Mesendoderm (in vitro differentiated cells): ENCODE measurements around the gene HDAC10.
"Not testable (repeated sequence)": the region's sequence is repeated elsewhere in the genome, so short reads cannot be mapped to it uniquely, and the experiment has no call there.

ENCODE experiments used
- DNase-seq: peaks from one replicate; pipeline ENCODE4 v3.0.0; 2013
- H2AK5ac ChIP-seq: 2 replicates; pipeline ENCODE4 v1.6.1; 2013; ENCODE audit warnings: low read length, inconsistent platforms
- H2BK120ac ChIP-seq: 2 replicates; pipeline ENCODE4 v1.6.1; 2013; ENCODE audit warnings: low read depth, mild to moderate bottlenecking, low read length, moderate library complexity, mixed read lengths
- H2BK15ac ChIP-seq: replicated peaks from 2 replicates; pipeline ENCODE4 v1.6.1; 2013; ENCODE audit warnings: low read depth, mild to moderate bottlenecking, moderate library complexity
- H2BK5ac ChIP-seq: 2 replicates; pipeline ENCODE4 v1.6.1; 2013; ENCODE audit warnings: low read length, inconsistent platforms
- H3K18ac ChIP-seq: 2 replicates; pipeline ENCODE4 v1.6.1; 2013; ENCODE audit warnings: mild to moderate bottlenecking, low read length, mixed read lengths
- H3K23ac ChIP-seq: one replicate; pipeline ENCODE4 v1.6.1; 2013; ENCODE audit warnings: low read length
- H3K27ac ChIP-seq: 2 replicates; pipeline ENCODE4 v1.5.1; 2013; ENCODE audit warnings: low read depth, mild to moderate bottlenecking, inconsistent platforms, low read length, moderate library complexity
- H3K27me3 ChIP-seq: 2 replicates; pipeline ENCODE4 v1.6.1; 2013; ENCODE audit warnings: low read length, control low read depth, mild to moderate bottlenecking, inconsistent platforms; ENCODE audit not compliant: insufficient read depth, poor library complexity
- H3K36me3 ChIP-seq: 2 replicates; pipeline ENCODE4 v1.6.1; 2013; ENCODE audit warnings: low read length, inconsistent platforms; ENCODE audit not compliant: control insufficient read depth, insufficient read depth
- H3K4ac ChIP-seq: one replicate; pipeline ENCODE4 v1.6.1; 2013; ENCODE audit warnings: low read depth, mild to moderate bottlenecking, low read length, moderate library complexity
- H3K4me1 ChIP-seq: 2 replicates; pipeline ENCODE4 v1.6.1; 2013; ENCODE audit warnings: low read depth, low read length, inconsistent platforms; ENCODE audit not compliant: control insufficient read depth
- H3K4me2 ChIP-seq: 2 replicates; pipeline ENCODE4 v1.6.1; 2013; ENCODE audit warnings: low read length
- H3K4me3 ChIP-seq: 2 replicates; pipeline ENCODE4 v1.5.1; 2013; ENCODE audit warnings: mild to moderate bottlenecking, low read length
- H3K56ac ChIP-seq: one replicate; pipeline ENCODE4 v1.6.1; 2013; ENCODE audit warnings: low read length
- H3K79me1 ChIP-seq: 2 replicates; pipeline ENCODE4 v1.6.1; 2013; ENCODE audit warnings: low read length, inconsistent platforms
- H3K79me2 ChIP-seq: 2 replicates; pipeline ENCODE4 v1.6.1; 2013; ENCODE audit warnings: mild to moderate bottlenecking, low read length; ENCODE audit not compliant: control insufficient read depth, insufficient read depth
- H3K9ac ChIP-seq: 2 replicates; pipeline ENCODE4 v1.6.1; 2013; ENCODE audit warnings: low read length, inconsistent platforms
- H4K5ac ChIP-seq: one replicate; pipeline ENCODE4 v1.6.1; 2013; ENCODE audit warnings: low read length
- H4K8ac ChIP-seq: one replicate; pipeline ENCODE4 v1.6.1; 2013; ENCODE audit warnings: low read depth, mild to moderate bottlenecking, control low read depth, low read length, moderate library complexity
- whole genome bisulfite sequencing: extraction: QIAGEN DNeasy Blood & Tissue Kit; methylation state at CpG from one replicate; pipeline ENCODE4 v1.1.7; 2013; ENCODE audit warnings: low lambda C conversion rate, missing lambda C conversion rate; ENCODE audit not compliant: insufficient coverage; ENCODE audit errors: extremely low coverage; 5-methylcytosine and 5-hydroxymethylcytosine counted together

The HDAC10 gene

GRCh38 chr22:50277761-50278160 is 26.7 kb upstream of the HDAC10 start:
- Histone ChIP-seq H4K8ac (no peak overlapping the region), H3K27me3 (no peaks in the 10 kb centered on the region), H2AK5ac (no peak overlapping the region), H3K79me1 (no peaks in the 10 kb centered on the region), H3K9ac (no peak overlapping the region), H3K4ac (no peak overlapping the region), H3K36me3 (peaks cover 6% of the 10 kb centered on the region), H2BK5ac (no peak overlapping the region), H3K23ac (no peak overlapping the region), H3K18ac (no peak overlapping the region), H3K27ac (no peak overlapping the region), H3K4me3 (no peak overlapping the region), H2BK15ac (no peak overlapping the region), H3K4me1 (no peaks in the 10 kb centered on the region), H3K56ac (no peak overlapping the region), H2BK120ac (no peak overlapping the region), H3K4me2 (no peak overlapping the region), H4K5ac (no peak overlapping the region), H3K79me2 (no peaks in the 10 kb centered on the region)
- WGBS = no CpG with 5 or more reads among the region's 25 CpGs
- DNase-seq = no peak

GRCh38 chr22:50276143-50276542 is 25.1 kb upstream of the HDAC10 start:
- Histone ChIP-seq H3K23ac (no peak overlapping the region), H3K18ac (no peak overlapping the region), H3K79me1 (no peaks in the 10 kb centered on the region), H3K4me1 (no peaks in the 10 kb centered on the region), H3K4ac (no peak overlapping the region), H4K8ac (no peak overlapping the region), H3K36me3 (peaks cover 4% of the 10 kb centered on the region), H4K5ac (no peak overlapping the region), H3K4me3 (no peak overlapping the region), H3K56ac (no peak overlapping the region), H2BK120ac (no peak overlapping the region), H3K9ac (no peak overlapping the region), H2AK5ac (no peak overlapping the region), H2BK15ac (no peak overlapping the region), H3K27ac (no peak overlapping the region), H3K4me2 (no peak overlapping the region), H2BK5ac (no peak overlapping the region), H3K27me3 (no peaks in the 10 kb centered on the region), H3K79me2 (no peaks in the 10 kb centered on the region)
- no CpG with 5 or more reads among the region's 25 CpGs for WGBS
- peak; percentile 55 for DNase-seq

DNA sequence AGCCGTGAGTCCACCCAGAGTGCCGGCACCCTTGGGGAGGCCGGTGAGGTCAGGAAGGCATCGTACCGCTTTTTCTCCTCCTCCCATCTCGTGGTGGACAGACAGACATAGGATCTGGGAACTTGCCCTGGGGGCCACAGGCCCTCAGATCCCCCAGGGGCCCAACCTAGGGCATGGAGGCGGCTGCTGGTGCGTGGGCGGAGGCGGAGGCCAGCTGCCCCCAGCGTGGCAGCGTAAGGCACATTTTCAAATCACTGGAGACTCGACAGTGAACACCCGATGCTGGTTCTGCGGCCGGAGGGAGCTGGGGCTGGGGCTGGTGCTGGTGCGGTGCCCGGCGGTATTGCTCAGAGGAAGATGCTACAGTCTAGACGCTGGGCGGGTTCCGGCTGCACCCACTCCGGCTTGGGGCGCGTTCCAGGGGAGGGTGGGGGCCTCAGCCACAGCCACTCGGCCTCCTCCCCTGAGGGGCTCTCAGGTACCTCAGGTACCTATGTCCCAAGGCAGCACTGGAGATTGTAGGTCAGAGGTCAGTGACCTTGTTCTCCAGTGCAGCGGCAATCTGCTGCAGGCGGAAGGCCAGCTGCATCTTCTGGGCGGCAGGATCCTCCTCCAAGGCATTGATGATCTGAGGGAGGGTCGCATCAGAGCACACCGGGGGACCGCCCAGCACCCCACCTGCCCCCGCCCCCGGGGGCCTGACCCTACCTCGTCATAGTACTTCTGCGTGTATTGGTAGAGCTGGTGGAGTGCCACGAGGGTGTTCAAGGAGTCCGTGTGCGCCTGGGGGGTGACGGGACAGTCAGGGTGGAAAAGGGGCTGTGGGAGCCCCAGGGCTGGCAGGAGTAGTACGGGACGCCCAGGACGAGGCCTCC is 24.4 kb upstream of the HDAC10 start:
- no peak overlapping the region for H3K23ac ChIP-seq
- H3K27me3 ChIP-seq = no peaks in the 10 kb centered on the region
- H3K27ac ChIP-seq = no peak overlapping the region

GRCh38 chr22:50274771-50275170 is 23.7 kb upstream of the HDAC10 start:
- Histone ChIP-seq H3K23ac (no peak overlapping the region), H2BK15ac (no peak overlapping the region), H3K56ac (no peak overlapping the region), H3K79me2 (no peaks in the 10 kb centered on the region), H3K4me2 (no peak overlapping the region), H3K36me3 (peaks cover 4% of the 10 kb centered on the region), H3K9ac (no peak overlapping the region), H3K18ac (no peak overlapping the region), H3K79me1 (no peaks in the 10 kb centered on the region), H3K4me3 (no peak overlapping the region), H2BK120ac (no peak overlapping the region), H3K4ac (no peak overlapping the region), H4K8ac (no peak overlapping the region), H4K5ac (no peak overlapping the region), H3K27me3 (no peaks in the 10 kb centered on the region), H2AK5ac (no peak overlapping the region), H3K4me1 (no peaks in the 10 kb centered on the region), H2BK5ac (no peak overlapping the region), H3K27ac (no peak overlapping the region)
- DNase-seq = no peak
- no CpG with 5 or more reads among the region's 7 CpGs for WGBS

More for the DNA sequence above, 24.4 kb upstream of the HDAC10 start:
- WGBS = no CpG with 5 or more reads among the region's 43 CpGs
- Histone ChIP-seq H4K5ac (no peak overlapping the region), H3K4me1 (no peaks in the 10 kb centered on the region), H3K18ac (no peak overlapping the region), H3K79me1 (no peaks in the 10 kb centered on the region), H2BK120ac (no peak overlapping the region), H3K36me3 (peaks cover 4% of the 10 kb centered on the region), H2BK5ac (no peak overlapping the region), H2BK15ac (no peak overlapping the region), H3K4me3 (no peak overlapping the region), H3K56ac (no peak overlapping the region), H2AK5ac (no peak overlapping the region), H4K8ac (no peak overlapping the region), H3K9ac (no peak overlapping the region), H3K4me2 (no peak overlapping the region), H3K79me2 (no peaks in the 10 kb centered on the region), H3K4ac (no peak overlapping the region)
- DNase-seq = no peak

DNA sequence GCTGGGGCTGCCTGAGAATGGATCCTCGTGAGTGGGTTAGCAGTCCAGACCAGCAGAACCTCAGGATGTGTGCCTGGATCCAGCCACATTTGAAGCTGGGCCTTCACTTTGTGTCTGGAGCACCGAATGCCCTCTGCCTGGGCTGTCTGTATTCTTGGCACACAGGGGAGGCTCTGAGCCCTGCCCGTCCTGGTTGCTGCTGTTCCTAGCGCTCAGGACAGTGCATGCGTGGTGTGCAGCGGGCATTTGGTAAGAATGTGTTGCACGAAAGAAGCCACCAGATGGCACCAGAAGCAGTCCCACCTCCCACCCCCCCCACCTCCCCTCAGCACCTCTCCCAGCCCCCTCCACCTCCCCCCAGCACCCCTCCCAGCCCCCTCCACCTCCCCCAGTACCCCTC is 23.2 kb upstream of the HDAC10 start:
- WGBS = no CpG with 5 or more reads among the region's 7 CpGs
- Histone ChIP-seq H3K4ac (no peak overlapping the region), H3K4me3 (no peak overlapping the region), H3K27ac (no peak overlapping the region), H3K9ac (no peak overlapping the region), H3K79me1 (no peaks in the 10 kb centered on the region), H3K23ac (no peak overlapping the region), H2BK5ac (no peak overlapping the region), H3K4me2 (no peak overlapping the region), H2BK15ac (no peak overlapping the region), H3K4me1 (no peaks in the 10 kb centered on the region), H2BK120ac (no peak overlapping the region), H3K18ac (no peak overlapping the region), H4K8ac (no peak overlapping the region), H3K79me2 (no peaks in the 10 kb centered on the region), H3K56ac (no peak overlapping the region), H3K27me3 (peaks cover 3% of the 10 kb centered on the region), H3K36me3 (peaks cover 4% of the 10 kb centered on the region), H4K5ac (no peak overlapping the region), H2AK5ac (no peak overlapping the region)
- no peak for DNase-seq

- H3K4me2 ChIP-seq, H2BK5ac ChIP-seq, H3K36me3 ChIP-seq, H2AK5ac ChIP-seq, H3K4me3 ChIP-seq, H3K27me3 ChIP-seq, H3K4me1 ChIP-seq, H4K8ac ChIP-seq, H3K79me2 ChIP-seq, H2BK15ac ChIP-seq, H3K27ac ChIP-seq, H3K4ac ChIP-seq, DNase-seq, H3K23ac ChIP-seq, H4K5ac ChIP-seq, H3K79me1 ChIP-seq, H3K18ac ChIP-seq, H3K9ac ChIP-seq, H2BK120ac ChIP-seq, H3K56ac ChIP-seq: not testable (repeated sequence)
- WGBS = no CpG with 5 or more reads among the region's 10 CpGs
Observed at GRCh38 chr22:50273781-50274180, 22.7 kb upstream of the HDAC10 start.
